Stimulated activated CD4-positive, alpha-beta T cell treated with anti-CD3 and anti-CD28 coated beads, Interleukin-1b, Interleukin-23, amount 100 ng/mL, for 24 hours (primary cell): Measurements from ENCODE around the gene TRIM9.
"Not testable (repeated sequence)": the region's sequence is repeated elsewhere in the genome, so short reads cannot be mapped to it uniquely, and the experiment has no call there.

ENCODE experiments used
- DNase-seq, 4 experiments: peaks; one replicate each; pipeline ENCODE4 v3.0.0-alpha.2; 2020; ENCODE audit warnings: low read depth in 4 of 4, low spot score in 1 of 4

TRIM9 gene

DNA sequence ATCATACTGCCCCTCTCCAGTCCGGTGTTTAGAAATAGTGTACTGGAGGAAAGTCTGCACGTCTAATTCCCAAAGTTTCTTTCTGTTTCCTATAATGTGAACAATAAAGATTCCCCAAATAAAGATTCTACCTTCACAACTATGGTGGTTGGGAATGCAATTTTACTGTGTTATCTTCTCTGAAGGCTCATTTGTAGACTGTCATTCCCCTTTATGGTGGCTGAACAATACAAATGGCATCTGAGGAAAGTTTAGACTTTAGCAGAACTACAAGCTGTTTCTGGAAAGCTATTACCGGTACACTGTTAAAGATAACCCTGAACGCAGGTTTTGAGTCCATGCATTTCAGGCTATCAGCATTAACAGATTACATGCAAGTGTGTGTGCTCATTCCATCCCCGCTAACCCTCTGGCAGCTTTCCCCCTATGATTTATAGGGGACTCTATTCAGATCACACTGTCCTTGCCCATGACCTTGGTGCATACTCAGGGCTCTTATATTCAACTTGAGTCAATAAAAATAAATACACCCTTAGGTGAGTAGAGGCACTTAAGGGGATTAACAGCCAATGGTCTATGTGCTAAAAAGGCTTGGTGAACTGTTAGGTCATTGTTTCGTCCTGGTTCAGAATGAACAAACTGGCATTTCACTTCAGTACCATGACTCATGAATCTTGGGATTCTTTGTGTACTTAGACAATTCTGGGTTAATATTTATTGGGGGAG lies 89.9 kb downstream of the TRIM9 start:
- no peak for DNase-seq

DNA sequence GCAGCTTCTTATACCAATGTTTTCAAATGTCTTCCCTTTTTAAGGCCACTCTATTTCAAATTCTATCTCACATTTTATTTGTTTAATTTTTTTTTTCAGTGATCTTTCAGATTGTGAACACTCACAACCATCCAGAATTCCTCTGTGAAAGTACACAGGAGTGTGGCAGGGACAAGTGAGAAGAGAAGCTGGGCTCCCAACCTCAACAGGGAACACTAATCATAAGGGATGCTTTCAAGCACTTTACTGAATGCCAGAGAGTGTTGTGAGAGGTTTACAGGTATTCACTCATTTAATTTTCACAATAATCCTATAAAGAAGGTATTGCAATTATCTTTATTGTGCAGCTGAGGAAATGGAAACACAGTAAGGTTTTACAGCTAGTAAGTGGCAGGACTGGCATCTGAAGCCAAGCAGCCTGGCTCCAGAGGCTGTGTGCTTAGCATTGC lies 90.5 kb downstream of the TRIM9 start:
- DNase-seq = no peak

DNA sequence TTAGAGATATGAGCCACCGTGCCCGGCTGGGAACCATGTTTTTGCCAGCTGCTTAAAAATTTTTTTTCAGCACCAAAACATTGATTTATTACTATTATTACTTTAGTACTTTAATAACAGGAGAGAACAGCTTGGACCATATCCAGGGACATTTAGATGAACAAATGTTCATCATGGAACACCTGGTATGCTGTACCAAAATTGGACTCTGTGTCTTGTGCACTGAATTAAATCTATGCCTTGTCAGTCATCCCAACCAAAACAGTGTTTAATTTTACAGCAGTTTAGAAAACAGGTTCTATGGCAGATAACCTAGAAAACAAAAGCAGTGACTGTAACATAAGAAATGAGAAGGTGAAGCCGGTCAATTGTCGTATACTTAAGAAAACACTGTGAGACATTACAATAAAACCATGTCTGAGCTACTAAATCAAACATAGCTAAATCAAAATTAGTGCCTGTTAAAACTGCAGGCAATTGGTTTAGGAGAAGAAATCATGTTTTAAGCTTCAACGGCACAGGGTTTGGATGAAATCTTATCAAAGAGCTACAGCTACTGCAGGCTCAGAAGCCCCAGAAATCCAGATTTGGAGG lies 92.4 kb downstream of the TRIM9 start:
- no peak for DNase-seq

DNA sequence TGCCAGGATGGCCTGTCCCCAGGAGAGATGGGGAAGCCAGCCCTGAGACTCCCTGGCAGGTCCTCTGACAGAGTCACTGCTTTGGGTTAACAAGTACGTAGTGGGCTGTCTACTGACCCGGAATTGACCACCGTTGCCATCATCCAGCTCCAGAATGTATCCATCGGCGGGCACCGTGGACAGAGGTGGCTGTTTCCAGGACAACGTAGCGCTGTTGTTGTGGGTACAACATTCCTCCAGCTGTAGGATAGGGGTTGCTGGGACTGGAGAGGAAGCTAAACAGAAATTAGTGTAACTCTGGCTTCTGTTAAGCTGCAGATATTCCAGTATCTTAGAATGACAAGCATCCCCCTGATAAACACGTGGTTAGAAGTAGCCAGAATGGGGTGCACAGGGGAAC lies 94.3 kb downstream of the TRIM9 start:
- DNase-seq = no peak

DNA sequence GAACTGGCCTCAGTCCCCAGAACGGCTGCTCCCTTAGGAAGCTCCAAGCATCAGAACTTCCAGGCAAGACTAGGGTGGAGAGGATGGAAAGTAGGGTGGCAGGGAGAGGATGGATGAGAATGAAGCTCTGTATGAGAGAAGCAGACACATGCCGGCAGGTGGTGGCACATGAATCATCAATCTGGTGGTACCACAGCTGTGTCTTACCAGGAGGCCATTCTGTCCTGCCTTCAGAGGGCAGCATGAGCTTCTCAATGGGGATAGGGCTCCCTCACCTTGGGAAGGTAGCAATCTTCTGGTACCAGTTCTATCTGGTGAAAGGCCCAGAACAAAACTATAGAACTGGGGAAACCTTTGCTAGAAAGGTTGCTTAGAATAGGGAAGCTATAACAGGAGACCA lies 95.2 kb downstream of the TRIM9 start:
- no peak for DNase-seq

DNA sequence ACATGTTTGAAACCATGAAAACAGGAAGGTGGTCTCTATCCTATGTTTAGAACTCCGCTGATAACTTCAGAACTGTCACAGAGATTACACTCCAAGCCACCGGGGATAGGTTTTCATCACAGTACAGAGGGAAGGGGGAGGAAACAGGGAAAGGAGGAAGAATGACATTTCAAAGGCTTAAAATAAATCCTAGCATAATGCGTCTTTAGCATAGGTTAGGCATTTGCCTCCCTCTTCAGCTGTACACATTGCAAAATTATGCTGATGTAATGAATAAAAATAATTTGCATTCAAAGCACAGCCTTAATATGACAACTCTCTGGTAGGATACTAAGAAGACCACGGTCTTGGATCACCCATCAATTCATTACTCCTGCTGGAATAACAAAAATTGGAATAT lies 96.3 kb downstream of the TRIM9 start:
- no peak for DNase-seq

DNA sequence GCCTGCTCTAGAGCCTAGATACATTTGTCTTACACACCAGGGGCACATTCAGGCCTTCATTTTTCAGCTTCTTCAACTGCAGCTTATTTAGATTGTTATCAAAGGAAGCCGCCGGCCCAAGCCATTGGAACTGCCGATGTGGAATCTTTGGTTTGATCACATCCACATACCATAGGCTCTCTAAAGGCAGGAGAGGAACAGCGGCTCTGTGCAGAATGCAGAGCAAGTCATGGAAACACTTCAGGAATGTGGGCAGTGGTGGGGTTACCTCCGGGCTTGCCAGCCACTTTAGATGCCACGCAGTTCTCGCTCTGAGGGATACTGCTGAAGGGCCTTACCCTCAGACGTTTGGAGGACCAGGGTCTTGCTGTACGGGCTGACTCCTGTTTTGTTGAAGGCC lies 97.2 kb downstream of the TRIM9 start:
- no peak for DNase-seq

DNA sequence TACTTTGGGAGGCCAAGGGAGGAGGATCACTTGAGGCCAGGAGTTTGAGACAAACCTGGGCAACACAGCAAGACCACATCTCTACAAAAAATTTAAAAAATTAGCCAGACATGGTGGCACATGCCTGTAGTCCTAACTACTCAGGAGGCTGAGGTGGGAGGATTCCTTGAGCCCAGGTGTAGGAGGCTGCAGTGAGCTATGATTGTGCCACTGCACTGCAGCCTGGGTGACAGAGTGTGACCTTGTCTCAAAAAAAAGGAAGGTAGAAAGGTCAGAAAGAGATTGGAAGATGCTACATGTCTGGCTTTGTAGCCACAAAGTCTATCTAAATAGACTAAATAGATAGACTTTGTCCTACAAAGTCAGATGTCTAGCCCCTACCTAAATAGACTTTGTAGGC lies 100.7 kb downstream of the TRIM9 start:
- not testable (repeated sequence) for DNase-seq

DNA sequence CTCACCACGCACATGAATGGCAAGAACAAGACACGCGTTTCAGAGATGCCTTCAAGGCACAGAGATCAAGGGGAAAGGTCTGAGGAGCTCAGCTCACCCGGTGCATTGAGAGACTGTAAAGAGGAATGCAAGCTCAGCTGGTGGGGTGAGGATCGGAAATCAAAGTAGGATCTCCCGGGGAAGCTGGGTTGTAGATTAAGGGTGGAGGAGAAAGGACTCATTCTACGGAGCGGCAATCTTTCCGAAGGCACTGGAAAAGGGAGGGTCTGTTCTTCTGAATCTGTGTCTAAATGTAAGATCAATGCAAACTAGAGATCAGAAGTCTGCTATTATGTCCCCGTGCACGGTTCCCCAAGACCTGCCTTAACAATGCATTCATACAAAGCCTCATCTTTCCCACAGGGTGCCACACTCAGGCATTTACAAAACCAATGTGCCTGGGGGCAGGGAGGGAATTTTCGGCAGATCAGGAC lies 109.0 kb downstream of the TRIM9 start:
- DNase-seq = no peak

DNA sequence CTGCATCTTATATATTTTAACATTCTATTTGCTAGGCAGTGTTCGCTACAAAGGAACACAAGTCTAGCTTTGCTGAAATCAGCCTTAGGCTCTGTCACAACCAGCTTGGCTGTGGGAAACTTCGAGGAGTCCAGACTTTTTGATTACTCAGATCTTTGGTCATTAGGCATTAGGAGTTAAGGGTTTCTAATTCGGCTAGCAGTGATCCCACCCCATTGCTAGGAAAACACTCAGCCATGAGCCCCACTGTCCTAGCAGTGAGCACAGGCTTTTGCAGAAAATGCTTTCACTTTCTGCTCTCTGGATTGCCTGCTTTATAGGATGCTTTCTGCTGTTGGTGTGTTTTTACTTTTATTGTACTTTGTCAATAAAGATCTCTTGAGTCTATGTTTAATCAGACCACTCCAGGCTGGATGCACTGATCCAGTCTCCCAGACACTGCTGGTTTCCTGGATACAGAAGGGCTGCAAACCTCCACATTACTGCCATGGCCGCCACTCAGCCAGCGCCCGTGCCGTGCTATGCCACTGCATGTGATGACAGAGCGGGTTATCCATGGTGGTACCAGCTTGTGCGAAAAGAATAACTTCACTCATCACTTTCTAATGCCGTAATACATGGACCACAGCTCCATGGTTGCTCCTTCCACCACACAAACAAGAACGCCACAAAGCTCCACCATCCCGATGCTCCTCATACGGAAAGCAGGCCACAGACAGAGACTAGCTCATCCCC lies 109.6 kb downstream of the TRIM9 start:
- no peak for DNase-seq

DNA sequence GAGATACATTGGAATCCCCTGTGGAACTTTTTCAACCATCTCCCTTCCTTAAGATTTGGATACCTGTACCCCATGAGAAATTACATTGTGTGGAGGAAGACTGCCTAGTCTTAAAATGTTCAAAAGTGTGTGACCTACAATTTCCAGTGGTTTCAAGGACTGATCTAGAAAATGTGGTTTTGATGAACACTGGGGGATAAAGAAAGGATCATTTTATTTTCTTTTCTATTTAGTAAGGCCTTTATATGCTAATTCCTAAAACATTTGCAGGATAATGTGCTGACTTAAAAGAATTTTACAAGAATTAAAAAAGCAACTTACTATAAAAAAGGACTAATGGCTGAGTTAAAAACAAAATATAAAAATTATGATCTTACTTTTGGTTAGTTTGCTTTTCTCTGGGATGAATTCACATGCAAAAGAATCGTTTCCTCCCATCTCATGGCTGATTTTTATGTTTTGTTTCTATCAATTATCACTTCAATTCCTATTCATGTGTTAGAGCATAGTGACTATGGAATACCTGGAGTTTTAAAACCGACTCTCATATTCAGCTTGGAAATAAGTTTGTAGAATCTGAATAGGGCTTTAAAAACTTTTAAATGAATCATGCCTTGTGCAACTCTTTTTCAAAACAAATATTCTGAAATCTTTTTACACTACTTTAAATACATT lies 110.7 kb downstream of the TRIM9 start:
- DNase-seq = no peak

DNA sequence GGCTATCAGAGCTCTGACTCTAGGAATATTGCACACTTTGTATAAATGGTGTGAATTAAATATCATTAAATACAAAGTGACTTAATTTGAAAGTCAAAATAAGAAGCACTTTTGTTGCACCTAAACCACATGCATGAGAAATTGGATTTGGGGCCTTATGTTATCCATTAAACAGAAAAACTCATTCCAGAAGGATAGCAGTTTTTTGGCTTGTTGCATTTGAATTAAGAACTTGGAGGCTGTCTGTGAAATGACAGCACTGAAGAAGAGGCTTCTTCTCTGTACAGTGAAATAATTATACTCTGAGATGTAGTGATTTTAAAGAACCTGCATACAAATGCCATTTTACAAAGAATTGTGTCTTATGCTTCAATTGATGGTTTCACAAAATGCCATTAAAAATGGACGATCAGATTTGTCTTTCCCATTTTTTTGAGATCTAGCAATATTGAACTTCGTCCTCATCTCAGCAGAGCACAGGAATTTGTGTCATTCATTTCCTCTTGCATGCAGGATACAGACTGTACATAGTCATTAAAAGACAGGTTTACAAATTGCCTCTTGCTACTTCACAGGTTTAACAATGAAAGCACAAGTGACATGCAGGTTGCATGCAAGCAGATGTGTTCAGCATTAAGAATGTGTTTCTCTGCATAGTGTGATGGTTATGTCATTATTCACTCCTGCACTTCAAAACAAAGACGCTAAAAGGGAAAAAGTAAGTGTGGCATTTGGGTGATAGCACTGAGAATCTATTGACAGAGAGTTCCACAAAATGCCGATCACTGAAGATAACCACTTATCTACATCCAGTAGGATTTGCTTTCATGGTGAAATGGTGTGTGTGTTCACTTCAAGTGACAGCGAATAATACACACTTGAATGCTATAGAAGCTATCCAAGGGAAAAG lies 114.7 kb downstream of the TRIM9 start:
- no peak for DNase-seq

DNA sequence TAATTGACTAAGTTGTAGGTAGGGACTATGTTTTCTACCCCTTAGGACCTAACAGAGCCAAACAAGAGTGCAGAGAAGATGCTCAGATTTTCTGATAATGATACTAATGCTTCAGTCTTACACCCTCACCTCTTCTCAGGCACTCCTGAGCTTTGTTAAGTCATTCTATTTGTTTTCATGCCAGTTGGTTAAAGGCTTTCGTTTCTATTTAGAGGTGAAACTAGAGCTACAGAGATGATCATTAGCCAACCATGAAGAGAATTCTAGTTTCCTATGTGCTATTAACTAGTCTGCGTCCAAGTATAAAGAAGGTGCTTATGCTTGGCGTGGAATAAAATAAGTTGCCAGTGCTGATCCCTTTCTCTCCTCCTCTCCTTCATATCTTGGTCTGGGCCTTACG lies 116.0 kb downstream of the TRIM9 start:
- DNase-seq = no peak

DNA sequence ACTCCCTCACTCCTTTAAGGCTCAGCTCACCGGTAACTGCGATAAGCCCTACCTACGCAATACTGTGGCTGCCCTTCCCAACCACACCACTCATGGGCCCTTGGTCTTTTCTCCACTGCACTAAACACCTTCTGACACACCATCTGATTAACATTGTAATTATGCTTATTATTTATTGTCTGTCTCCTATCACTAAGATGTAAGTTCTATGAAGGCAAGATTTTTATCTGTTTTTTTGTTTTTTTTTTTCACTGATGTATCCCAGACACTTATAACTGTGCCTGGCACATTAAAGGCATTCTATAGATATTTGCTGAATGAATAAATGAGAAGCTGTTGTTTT lies 116.4 kb downstream of the TRIM9 start:
- DNase-seq = no peak

DNA sequence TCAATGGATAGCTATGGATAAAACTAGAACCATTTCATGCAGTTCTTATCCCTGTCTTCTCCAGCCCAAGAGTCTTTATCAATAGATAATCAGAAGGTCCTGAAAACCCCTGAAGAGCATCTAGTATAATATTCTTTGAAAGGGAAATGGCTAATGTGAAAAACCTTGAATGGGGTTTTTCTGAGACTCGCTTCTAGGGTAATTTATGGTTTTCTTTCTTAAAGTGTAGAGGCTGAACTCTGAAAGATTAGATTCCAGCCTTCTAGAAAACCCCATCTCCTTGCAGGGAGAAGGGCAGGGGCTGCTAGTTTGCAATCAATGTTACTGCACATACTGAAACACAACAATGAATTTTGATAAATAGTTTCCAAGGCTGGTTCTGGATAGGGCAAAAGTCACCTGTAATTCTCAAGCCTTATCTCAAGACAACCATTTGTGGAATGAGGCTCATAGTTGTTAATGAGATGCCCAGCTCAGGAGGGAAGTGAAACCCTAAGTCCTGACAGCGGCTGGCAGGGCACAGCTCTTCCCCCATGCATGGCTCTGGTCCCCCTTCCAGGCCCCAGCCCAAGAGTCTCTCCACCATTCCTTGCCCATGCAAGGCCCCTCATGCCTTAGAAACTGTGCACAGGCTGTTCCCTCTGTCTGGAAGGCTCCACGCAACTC lies 116.9 kb downstream of the TRIM9 start:
- DNase-seq = no peak

DNA sequence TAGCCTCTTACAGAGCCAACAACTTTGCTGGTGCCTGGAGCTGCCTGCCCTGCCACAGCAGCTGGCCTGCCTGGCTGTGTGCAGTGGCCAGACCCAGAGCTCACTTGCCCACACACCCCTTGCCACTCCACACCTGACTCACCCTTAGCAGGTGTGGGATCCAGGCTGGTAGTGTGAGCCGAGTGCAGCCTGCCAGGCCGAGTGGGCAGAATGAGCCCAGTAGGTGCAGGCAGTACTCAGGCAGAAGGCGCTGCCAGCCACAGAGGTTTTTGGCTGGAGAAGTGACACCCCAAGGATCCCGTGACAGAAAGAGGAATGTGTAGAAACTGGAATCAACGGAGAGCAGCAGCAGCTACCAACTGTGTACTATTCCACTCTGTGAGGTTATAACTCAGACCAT lies 120.8 kb downstream of the TRIM9 start:
- DNase-seq = no peak

DNA sequence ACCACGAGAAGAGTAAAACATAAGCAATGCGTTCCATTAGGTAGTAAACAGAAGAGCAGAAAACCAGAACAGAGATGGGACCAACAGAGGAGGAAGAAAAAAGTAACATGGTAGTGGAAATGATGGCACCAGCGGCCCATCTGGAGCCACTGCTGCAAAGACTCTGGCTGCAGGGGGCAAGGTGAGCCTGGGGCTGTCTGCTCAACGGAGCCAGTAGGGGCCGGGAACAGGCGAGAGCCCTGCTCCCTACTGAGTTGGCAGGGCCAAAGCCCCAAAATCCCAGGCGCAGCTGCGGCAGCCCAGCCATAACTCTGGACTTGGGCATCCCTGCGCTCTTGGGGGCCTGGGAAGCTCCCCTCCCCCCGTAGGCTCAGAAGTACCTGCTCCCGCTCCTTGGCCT lies 122.2 kb downstream of the TRIM9 start:
- no peak for DNase-seq

DNA sequence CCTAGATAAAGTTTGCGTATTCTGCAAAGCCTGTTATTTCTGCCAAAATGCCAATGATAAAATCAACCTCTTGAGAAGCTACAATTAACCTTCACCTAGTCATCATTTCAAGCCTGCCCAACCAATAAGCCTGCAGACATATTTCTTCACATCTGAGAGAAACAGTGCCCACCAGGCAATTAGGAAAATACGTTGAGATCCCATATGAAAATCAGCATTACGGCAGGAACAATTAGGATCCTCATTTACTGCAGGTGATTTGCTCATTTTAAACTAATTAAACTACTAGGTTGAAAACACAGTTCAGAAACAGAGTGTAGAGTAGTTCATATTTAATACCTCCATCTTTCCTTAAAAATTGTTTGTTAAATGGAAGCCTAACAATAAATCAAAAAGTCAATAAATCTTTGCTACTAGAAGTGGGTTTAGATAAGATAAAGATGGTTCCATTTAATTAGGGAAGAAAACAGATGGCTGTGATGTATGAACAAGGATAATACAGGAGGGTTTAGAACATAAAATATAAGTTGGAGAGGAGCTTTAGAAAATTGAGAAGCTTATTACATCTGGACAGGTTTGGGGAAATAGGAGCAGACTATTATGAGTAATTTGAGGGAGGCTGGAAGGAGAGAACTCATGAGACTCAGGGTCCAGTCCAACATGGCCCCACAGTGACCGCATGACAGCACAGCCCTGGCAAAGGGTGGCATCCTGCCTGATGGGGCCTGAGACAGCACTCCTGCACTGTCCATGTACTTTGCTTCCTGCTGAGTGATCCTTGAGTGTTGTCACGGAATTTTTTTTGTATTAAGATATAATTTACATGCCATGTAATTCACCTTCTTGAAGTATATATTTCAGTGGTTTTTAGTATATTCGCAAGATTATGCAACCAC lies 123.8 kb downstream of the TRIM9 start:
- DNase-seq = no peak

DNA sequence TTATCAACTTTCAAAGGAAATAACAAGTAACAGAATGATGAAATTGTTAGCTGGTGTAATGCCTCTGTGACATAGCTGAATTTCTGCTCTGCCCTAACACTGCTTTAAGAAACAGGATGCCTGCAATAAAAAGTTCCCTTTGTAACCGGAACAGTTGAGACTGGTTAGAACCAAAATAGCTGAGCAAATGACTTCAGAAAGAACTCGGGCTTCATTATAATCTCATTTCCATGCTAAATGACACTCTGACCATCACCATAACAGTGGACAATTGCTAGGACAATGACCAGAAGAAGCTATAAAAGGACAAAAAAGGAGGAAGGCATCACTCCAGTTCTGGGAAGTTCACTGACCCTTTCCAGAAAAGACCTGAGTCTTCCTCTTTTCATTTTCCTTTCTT lies 127.1 kb downstream of the TRIM9 start:
- DNase-seq = no peak
